Activated CD4-positive, alpha-beta T cell treated with anti-CD3 and anti-CD28 coated beads, Interleukin-2, amount 50 U/mL, for 1 hour (primary cell): Measurements from ENCODE around the gene AK9.
"Not testable (repeated sequence)": the region's sequence is repeated elsewhere in the genome, so short reads cannot be mapped to it uniquely, and the experiment has no call there.

Experiments
- DNase-seq: peaks from one replicate; pipeline ENCODE4 v3.0.0-alpha.2; 2020

Gene AK9

DNA sequence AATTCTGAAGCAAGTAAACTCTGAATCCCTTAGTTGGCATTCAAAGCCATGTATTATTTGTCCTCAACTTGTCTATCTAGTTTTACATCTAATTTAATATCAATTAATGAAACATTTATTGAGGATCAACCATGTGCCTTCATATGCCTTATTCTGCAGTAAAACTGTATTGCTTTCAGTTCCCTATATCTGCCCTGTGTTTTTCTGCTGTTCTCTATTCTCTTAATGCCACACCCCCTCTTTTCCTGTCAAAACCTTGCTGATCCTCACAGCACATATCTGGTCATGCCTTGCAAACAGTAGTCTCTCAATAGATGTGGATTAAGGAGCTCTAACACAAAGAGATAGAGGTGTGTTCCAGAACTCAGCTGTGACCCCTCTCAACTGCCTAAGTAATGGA lies 2.1 kb upstream of the AK9 start:
- no peak for DNase-seq

DNA sequence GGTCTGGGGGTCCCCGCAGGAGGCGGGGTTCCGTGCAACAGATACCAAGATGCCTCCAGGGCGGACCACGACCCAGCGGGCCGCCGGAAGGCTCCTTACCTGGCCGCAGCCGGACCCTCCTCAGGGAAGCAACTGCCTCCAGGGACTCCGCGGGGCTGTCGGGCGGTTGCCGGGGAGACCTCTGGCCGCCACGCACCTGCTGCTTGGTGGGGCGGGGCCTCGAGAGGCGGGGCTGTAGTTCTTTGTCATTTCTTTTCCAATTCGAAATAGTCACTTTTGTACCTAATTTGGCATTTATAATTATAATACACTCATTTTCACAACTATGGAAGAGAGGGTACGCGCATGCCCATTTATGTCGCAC lies 647 bp downstream of the AK9 start:
- peak; percentile 59 for DNase-seq

DNA sequence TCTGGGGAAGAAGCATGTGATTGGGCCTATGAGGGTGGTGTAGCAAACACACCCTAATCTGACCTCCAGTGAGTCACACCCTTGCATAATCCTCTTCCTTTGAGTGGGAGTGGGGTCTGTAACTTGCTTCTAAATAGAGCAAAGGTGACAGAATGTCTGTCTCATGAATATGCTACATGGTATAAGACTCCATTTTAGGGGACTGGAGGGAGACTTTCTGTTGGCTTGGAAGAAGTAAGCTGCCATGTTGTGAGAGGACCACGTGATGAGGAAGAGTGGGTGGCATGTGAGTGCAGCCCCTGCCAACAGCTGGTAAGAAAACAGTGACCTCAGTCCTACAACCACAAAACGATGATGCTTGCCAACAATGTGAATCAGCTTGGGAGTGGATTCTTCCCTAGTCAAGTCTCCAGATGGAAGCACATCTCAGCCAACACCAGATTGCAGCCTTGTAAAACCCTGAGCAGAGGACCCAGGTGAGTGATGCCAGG lies 3.7 kb downstream of the AK9 start:
- no peak for DNase-seq

DNA sequence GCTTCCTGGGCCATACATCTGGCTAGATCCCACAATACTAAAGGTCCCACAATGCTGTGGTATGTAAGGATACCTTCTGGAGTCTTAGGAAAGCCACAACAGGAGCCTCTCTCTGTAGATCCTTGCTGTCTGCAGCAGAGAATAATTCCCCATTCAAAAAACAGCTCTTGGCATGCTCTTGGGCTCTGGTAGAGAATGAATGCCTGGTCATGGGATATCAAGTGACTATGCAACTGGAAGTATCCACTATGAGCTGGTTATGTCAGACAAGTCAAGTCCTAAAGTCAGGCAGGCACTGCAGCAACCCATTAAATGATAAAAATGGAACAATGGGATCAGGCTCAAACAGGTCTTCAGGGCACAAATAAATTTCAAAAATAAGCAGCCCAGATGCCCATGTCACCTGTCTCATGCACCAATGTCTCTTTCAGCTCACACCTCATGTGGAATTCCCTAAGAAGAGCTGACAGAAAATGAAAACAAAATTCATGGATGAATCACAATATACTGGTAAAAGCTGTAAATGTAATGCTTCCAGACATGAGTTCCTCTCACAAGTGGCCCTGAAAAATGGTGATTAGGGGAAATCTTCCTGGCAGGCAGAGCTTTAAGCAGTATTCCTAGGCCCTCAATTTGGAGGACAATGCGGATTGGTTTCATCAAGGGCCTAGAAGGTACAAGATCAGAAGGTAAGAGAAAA lies 4.3 kb downstream of the AK9 start:
- no peak for DNase-seq

DNA sequence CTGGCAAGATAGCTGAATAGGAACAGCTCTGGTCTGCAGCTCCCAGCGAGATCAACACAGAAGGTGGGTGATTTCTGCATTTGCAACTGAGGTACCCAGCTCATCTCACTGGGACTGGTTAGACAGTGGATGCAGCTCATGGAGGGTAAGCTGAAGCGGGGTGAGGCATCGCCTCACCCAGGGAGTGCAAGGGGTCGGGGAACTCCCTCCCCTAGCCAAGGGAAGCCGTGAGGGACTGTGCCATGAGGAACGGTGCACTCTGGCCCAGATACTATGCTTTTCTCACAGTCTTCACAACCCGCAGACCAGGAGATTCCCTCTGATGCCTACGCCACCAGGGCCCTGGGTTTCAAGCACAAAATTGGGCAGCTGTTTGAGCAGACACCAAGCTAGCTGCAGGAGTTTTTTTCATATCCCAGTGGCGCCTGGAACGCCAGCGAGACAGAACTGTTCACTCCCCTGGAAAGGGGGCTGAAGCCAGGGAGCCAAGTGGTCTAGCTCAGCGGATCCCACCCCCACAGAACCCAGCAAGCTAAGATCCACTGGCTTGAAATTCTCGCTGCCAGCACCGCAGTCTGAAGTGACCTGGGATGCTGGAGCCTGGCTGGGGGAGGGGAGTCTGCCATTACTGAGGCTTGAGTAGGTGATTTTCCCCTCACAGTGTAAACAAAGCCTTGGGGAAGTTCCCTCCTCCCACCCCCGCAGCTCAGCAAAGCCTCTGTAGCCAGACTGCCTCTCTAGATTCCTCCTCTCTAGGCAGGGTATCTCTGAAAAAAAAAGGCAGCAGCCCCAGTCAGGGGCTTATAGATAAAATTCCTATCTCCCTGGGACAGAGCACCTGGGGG lies 12.1 kb downstream of the AK9 start:
- DNase-seq: not testable (repeated sequence)

DNA sequence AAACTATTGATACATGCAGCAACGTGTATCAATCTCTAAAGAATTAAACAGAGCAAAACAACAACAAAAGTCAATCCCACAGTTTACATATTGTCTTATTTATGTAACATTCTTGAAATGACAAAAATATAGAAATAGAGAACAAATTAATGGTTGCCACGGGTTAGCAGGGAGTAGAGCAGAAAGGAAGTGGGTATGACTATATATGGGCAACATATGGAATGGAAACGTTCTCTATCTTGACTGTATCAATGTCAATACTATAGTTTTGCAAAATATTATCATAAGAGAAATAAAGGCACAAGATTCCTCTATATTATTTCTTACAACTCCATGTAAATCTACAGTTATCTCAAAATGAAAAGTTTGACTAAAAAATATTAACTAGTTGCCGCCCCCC lies 12.8 kb downstream of the AK9 start:
- DNase-seq: no peak

DNA sequence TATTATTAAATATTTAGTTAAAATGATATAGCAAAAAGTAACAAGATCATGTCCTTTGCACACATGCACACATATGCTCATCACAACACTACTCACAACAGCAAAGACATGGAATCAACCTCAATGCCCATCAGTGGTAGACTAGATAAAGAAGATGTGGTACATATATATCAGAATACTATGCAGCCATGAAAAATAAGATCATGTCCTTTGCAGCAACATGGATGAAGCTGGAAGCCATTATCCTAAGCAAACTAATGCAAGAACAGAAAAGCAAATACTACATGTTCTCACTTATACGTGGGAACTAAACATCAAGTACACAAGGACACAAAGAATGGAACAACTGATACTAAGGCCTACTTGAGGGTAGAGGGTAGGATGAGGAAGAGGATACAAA lies 14.3 kb downstream of the AK9 start:
- DNase-seq: no peak

DNA sequence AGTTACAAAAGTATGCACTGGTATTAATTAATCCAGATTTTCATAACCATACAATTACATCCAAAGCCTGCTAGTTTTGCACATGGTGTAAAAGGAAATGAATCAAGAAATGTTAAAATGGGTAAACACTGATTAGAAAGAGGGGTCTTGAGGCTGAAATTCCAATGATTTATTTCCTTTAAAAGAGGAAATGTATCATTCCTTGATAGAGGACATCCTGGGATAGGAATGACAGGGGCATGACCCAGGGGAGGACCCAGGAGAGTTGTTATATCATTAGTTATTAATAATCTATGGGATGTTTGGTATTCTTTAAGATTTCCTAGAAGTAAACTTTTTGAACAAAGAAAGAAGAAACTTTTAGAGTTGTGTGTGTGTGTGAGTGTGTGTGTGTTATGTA lies 18.2 kb downstream of the AK9 start:
- no peak for DNase-seq

DNA sequence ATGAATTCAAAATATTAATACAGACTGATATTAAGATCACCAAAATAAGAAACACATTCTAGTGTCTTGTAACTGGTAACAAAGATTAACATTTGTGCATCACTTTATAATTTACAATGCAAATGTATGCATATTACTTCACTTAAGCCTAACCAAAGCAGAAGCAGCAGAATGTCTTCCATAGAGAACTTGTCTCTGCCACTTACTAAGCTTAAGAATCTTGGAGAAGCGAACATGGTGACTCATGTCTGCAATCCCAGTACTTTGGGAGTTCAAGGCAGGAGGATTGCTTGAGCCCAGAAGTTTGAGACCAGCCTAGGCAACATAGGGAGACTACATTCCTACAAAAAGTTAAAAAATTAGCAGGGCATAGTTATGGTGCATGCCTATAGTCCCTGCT lies 18.8 kb downstream of the AK9 start:
- no peak for DNase-seq

DNA sequence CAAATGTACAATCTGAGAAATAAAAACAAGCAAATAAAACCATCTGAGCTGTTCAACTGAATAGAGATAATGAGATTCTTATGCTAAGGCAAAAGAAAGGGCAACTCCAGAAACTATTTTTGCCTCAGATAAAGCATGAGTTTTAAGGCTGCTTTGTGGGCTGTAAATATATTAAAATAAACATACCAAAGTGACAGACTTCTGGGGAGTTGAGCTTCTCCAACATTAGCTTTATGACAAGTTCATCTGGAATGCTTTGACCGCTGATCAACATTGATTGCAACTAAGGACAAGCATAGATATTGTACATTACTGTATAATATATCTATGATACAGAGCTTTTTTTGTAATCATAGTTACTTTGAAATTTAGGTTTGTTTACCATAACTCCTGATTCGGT lies 19.3 kb downstream of the AK9 start:
- DNase-seq: no peak

DNA sequence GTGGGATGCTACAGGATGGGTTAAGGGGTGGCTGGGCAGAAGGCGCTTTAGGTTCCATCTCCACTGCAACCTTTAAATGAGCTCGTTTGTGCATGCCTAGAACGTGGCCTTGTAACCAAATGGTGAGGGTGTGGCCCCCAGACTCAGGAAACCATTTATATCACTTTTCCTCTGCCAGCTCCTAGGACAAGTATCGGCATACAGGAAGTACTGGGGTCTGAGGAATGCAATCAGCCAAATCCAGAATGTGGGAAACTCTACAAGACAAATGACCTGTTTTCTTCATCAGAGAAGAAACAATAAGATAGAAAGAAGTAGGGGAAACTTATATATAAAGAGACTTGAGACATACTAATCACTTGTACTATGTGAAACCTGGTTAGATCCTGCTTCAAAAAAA lies 21.2 kb downstream of the AK9 start:
- DNase-seq: no peak

DNA sequence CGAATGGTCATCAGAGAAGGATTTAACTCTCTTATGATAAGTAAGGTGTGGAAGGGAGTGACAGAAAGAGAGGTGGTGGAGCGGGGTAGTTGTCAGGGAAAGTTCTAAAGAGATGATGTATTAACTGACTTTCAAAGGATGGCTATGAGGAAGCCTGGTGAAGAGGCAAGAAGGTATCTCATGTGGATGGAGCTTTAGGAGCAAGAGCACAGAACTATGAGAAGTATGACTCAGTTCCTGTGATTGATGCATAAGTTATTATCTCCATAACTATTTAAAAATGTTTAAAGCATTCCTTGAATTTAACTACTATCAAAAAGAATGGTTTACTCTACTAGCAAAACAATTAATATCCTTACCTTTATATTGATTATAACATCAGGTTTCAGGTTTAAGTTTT lies 28.8 kb downstream of the AK9 start:
- no peak for DNase-seq

DNA sequence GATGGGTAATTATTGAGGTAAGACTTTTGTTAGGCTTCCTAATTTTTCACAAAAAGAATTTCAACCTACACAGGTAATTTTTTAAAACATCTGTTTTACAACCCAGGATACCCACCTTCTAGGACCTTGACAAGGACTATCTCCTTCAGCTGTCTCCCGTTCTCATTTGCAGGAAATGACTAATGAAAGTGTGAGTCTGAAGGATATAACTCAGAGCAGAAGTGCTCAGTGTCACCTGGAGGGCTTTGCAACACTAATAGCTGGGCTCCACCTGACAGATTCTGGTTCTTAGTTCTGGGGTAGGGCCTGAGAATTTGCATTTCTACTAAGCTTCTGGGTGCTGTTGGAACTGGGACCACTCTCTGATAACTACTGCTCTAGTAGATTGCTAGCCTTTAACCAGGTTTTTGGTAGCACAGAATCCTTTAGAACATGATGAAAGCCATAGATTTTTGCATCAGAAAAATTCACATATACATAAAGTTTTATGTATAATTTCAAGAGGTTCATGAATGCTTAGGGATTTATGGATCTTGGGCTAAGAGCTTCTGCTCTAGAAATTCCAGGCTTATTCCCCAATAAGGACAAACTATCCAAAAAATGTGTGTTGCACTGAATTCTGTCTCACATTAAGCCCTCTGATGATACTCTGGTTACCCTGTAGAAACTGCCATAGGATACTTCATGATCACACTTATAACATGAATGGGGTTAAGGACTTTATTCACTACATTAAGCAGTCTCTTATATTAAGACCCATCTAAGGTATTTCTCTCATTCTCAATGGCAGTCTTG lies 30.3 kb downstream of the AK9 start:
- DNase-seq: no peak

DNA sequence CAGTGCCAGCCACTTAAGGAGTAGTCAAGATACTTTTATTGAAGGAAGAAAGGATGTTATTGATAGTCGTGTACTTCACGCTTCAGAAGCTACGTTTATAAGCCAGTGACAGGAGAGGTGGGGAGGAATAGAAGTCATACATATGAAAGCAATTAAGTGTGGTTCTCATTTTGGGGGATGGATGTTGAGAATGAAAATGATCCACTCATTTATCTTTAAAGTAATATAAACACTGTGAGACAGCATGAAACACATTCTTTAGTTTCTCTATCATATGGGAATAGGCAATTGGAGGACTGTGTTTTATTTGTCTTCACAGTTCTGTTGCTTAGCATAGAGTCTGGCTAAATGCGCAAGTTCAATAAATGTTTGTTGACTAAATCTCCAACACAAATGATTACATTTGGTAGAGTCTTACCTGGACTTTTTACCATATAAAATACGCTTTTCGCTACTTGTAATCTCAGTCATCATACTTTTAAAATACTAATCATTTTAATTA lies 35.2 kb downstream of the AK9 start:
- no peak for DNase-seq

DNA sequence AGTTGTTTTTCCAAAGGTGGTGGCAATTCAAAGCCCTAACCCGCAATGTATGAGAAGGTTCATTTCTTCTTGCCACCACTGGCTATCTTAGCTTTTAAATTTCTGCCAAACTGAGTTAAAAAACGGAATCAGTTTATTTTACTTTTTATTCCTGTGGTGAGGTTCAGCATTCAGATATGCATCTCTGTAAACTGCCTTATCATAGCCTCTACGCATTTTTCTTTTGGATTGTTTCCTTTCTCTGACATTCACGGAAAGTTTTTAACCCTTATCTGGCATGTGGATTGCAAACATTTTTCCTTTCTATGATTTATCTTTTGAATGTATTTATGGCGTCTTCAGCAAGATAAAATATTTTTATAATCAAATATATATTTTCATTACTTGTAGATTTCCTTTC lies 37.7 kb downstream of the AK9 start:
- no peak for DNase-seq

DNA sequence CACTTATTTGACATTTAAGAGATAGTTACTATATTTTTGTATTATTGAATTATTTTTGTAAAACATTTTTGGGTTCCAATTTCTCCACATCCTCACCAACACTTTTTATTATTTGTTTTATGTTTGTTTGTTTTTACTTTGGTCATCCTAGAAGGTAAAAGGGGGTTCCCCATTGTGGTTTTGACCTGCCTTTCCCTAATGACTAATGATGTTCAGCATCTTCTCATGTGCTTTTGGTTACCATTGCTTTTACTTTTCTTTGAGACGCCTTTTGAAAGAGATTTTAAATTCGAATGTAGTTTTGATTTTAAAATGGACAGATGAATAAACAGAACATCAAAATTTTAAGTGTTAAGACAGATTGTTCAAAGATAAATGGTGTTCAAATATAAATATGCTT lies 46.9 kb downstream of the AK9 start:
- DNase-seq: no peak

DNA sequence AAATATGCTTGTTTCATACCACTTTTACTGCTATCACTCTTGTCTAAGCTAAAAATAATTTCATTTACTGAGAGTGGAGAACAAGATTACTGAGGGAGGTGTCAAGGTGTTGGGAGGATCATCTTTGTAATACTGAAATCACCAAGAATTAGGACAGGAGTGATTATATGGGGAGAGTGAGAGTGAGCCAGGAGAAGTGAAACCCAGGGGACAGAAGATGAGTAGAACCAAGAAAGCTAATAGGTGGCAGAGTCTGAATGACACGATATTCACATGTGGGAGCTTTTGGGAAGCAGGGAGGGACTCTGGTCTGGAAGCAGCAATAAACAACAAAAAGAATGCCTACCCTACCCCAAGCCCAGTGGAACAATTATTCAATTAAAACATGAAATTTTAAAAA lies 58.6 kb downstream of the AK9 start:
- DNase-seq: no peak

DNA sequence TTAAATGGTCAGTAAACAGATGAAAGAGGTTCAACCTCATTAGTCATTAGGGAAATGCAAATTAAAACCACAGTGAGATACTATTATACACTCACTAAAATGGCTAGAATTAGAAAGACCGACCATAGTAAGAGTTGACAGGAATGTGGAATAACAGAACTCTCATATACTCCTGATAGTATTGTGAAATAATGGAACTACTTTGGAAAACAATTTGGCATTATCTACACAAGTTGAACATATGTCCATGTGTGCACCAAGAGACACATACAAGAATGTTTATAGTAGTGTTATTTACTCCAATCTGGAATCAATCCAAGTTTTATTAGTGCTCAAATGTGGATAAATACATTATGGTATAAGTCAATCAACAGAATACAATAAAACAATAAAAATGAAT lies 59.6 kb downstream of the AK9 start:
- no peak for DNase-seq

DNA sequence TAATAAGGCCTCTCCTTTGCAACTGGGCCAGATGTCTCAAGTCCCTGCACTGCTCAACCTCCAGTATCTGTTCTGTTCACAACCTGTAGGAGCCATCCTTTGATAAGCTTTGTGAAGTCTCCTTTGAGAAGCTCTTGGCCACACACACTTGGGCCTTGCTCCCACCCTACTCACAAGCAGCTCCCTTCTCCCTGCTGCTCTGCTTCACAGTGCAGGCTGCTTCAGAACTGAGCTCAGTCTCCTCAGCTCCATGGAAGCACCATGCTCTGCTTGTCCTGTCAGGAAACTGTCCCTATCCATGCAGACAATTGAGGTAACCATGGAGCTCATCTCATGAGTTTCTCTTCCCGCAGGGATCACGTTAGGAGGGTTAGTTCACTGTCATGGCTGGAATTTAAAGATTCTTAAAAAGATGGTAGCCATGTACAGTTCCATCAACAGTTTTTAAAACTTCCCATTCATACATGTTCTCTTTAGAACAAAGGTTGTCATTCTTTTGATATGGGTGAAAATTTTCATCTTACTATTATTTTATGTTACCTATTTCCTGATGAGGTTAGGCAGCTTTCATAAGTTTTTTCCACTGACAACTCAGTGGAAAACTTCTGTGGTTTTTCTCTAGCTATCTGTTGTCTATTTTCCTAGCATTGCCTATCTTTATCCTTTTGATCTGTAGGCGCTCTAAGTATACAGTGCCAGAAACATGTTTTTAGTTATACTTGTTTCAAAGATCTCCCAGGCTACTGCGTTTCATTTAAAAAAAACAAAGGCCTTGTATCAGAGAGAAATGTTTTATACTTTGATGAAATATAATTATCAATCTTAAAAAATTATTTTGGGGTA lies 62.6 kb downstream of the AK9 start:
- DNase-seq: no peak

DNA sequence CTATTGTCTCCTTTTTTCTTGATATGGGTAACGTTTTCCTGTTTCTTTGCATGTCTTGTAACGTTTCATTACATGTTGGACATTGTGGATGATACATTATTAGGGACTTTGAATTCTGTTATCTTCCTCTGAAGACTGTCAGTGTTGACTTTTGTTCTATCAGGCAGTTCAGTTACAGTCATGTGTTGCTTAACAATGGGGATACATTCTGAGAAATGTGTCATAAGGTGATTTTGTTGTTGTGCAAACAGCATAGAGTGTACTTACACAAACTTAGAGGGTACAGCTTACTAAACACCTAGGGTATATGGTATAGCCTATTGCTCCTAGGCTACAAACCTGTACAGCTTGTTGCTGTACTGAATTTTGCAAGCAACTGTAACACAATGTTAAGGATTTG lies 64.7 kb downstream of the AK9 start:
- DNase-seq: no peak

DNA sequence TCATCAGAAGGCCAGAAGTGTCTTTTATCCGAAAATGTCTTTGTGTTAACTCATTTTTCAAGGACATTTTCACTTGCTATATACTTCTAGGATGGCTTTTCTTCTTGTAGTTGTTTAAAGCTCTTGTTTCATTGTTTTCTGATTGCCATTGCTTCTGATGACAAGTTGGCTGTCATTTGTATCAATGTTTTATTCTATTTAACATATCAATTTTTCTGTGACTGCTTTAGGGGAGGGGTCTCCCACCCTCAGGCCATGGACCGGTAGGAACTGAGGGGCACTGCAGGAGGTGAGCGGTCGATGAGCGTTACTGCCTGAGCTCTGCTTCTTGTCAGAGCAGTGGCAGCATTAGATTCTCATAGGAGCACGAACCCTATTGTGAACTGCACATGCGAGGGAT lies 65.8 kb downstream of the AK9 start:
- DNase-seq: no peak

DNA sequence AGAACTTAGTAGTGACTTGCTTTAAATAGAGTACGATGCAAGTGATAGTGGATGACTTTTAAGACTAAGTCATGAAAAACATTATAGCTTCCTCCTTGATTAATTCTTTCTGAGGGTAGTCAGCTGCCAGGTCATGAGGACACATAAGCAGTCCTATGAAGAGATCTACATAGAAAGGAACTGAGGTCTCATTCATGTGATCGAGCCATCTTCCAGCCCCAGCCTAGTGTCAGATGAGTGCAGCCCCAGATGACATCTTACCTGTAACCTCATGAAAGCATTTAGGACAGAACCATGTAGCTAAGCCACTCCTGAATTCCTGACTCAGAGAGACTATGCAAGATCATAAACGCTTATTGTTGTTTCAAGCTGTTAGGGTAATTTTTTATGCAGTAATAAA lies 67.7 kb downstream of the AK9 start:
- DNase-seq: no peak

DNA sequence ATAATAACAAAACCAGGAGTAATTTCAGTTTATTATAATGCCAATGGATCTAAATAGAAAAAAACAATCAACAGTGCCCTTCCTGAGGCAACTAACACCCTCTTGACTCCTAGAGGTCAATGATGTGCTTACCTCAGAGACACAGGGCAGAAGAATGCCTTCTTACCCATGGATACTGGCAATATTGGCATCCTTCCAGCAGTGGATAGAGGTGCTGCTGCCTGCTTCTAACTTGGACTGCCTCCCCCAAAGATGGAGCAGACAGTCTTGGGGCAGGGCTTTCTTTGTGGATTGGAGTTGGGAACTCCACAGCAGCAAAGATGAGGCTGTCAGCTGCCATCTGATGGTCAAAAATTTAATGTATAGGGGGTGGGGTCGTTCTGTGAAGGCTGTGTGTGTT lies 78.7 kb downstream of the AK9 start:
- DNase-seq: no peak
